NCI-H1436 treated with DMSO at 0.1 percent for 48 hours (cell line): Measurements from ENCODE around the gene MYO16.
"Not testable (repeated sequence)": the region's sequence is repeated elsewhere in the genome, so short reads cannot be mapped to it uniquely, and the experiment has no call there.

ENCODE experiments used
- DNase-seq: peaks from one replicate; lab custom pipeline; 2025; lab: John Stamatoyannopoulos, UW

Gene MYO16

GRCh38 chr13:108981407-108981806, 352.0 kb downstream of the MYO16 start:
- DNase-seq, result no peak

- no peak for DNase-seq
Measured at GRCh38 chr13:108983273-108983672, 353.9 kb downstream of the MYO16 start.

- no peak for DNase-seq
Measured at GRCh38 chr13:108984251-108984920, 355.0 kb downstream of the MYO16 start.

GRCh38 chr13:108985166-108985565, 355.8 kb downstream of the MYO16 start:
- no peak for DNase-seq

GRCh38 chr13:108987517-108987916, 358.1 kb downstream of the MYO16 start:
- DNase-seq, result no peak

GRCh38 chr13:108987944-108988343, 358.5 kb downstream of the MYO16 start:
- no peak for DNase-seq

- not testable (repeated sequence) for DNase-seq
Measured at GRCh38 chr13:108991416-108991815, 362.0 kb downstream of the MYO16 start.

- DNase-seq, result no peak
Measured at GRCh38 chr13:108993346-108993745, 363.9 kb downstream of the MYO16 start.

- no peak for DNase-seq
Measured at GRCh38 chr13:108996430-108996829, 367.0 kb downstream of the MYO16 start.

- no peak for DNase-seq
Measured at GRCh38 chr13:109000207-109000606, 370.8 kb downstream of the MYO16 start.

- no peak for DNase-seq
Measured at GRCh38 chr13:109002934-109003333, 373.5 kb downstream of the MYO16 start.

- DNase-seq, result no peak
Measured at GRCh38 chr13:109007946-109008345, 378.5 kb downstream of the MYO16 start.

GRCh38 chr13:109009756-109010155, 380.3 kb downstream of the MYO16 start:
- no peak for DNase-seq

- DNase-seq, result no peak
Measured at GRCh38 chr13:109010912-109011311, 381.5 kb downstream of the MYO16 start.

- DNase-seq, result no peak
Measured at GRCh38 chr13:109012115-109012514, 382.7 kb downstream of the MYO16 start.

GRCh38 chr13:109021558-109021957, 392.1 kb downstream of the MYO16 start:
- DNase-seq, result no peak

- DNase-seq, result no peak
Measured at GRCh38 chr13:109024611-109025010, 395.2 kb downstream of the MYO16 start.

GRCh38 chr13:109026266-109026665, 396.9 kb downstream of the MYO16 start:
- no peak for DNase-seq

- DNase-seq, result no peak
Measured at GRCh38 chr13:109028624-109029023, 399.2 kb downstream of the MYO16 start.

- DNase-seq, result no peak
Measured at GRCh38 chr13:109033090-109033489, 403.7 kb downstream of the MYO16 start.

- DNase-seq, result no peak
Measured at GRCh38 chr13:109036078-109036780, 406.8 kb downstream of the MYO16 start.

- no peak for DNase-seq
Measured at GRCh38 chr13:109043636-109044035, 414.2 kb downstream of the MYO16 start.

- DNase-seq, result no peak
Measured at GRCh38 chr13:109055850-109056249, 426.4 kb downstream of the MYO16 start.

GRCh38 chr13:109058087-109058486, 428.7 kb downstream of the MYO16 start:
- no peak for DNase-seq
